ENCODE data around the gene LRRC47. TPM values are rescaled to one million over a fixed set of nuclear protein-coding genes. Genes with fewer than 3 reads are reported as not detected.

Gene LRRC47
- total and polyA plus RNA-seq, 2 of the 13 experiments (the other 11 are each of a cell fraction or from before 2014, with no cell fraction given): 18.3 to 52.5 TPM

- TF ChIP-seq NFAT5 (CRISPR knock-in tag; IDR thresholded peaks at IDR 0.05): no peak
- TF ChIP-seq ZNF572 (CRISPR knock-in tag; IDR thresholded peaks at IDR 0.05): 0 out of 2 replicates have a peak, but pooled peaks have one; percentile 60
- TF ChIP-seq ATM (IDR thresholded peaks at IDR 0.05; ENCODE audit: borderline replicate concordance): no peak
- TF ChIP-seq FOSL1 (CRISPR knock-in tag; IDR thresholded peaks at IDR 0.05; ENCODE audit: borderline replicate concordance): no peak
- no peak for TF ChIP-seq ZNF678 (CRISPR knock-in tag; IDR thresholded peaks at IDR 0.05)
- no peak for TF ChIP-seq KDM3A (CRISPR knock-in tag; IDR thresholded peaks at IDR 0.05; ENCODE audit: low read depth)
- TF ChIP-seq SRSF4 (IDR thresholded peaks at IDR 0.05; ENCODE audit: low read depth, low read length, poor library complexity, severe bottlenecking): no peak
- TF ChIP-seq ZNF230 (CRISPR knock-in tag; IDR thresholded peaks at IDR 0.05): no peak
- no peak for TF ChIP-seq HNF1A (IDR thresholded peaks at IDR 0.05; ENCODE audit: low read depth)
- TF ChIP-seq HNF1A (CRISPR knock-in tag; IDR thresholded peaks at IDR 0.05; ENCODE audit: borderline replicate concordance): no peak
- no peak for TF ChIP-seq ZNF644 (CRISPR knock-in tag; IDR thresholded peaks at IDR 0.05; ENCODE audit: low read depth)
- TF ChIP-seq PHB2 (IDR thresholded peaks at IDR 0.05; ENCODE audit: partially characterized antibody): no peak
- TF ChIP-seq ZNF784 (CRISPR knock-in tag; IDR thresholded peaks at IDR 0.05; ENCODE audit: borderline replicate concordance): no peak
- 0 out of 2 replicates have a peak, but pooled peaks have one; percentile 24 for TF ChIP-seq KLF11 (CRISPR knock-in tag; IDR thresholded peaks at IDR 0.05)
- TF ChIP-seq TOPORS (CRISPR knock-in tag; IDR thresholded peaks at IDR 0.05): 0 out of 2 replicates have a peak, but pooled peaks have one; percentile 15
- no peak for TF ChIP-seq NR2F2 (IDR thresholded peaks at IDR 0.05; ENCODE audit: borderline replicate concordance, low read depth)
- no peak for TF ChIP-seq ZNF331 (CRISPR knock-in tag; IDR thresholded peaks at IDR 0.05)
Measured at GRCh38 chr1:3771108-3772026, 24.9 kb downstream of the LRRC47 start (continued).
